HT1080 (cell line): ENCODE measurements around the gene SPATA33. TPM values are rescaled to one million over a fixed set of nuclear protein-coding genes. Genes with fewer than 3 reads are reported as not detected.
"Not testable (repeated sequence)": the region's sequence is repeated elsewhere in the genome, so short reads cannot be mapped to it uniquely, and the experiment has no call there.

Experiments
- DNase-seq: peaks from one replicate; pipeline ENCODE4 v3.0.0-alpha.2; 2015; ENCODE audit warnings: low read depth
- total RNA-seq: library from RNA; depleted of rRNA; stranded (reverse); fragments of >200 nt; shearing (Covaris generic); gene quantifications from 2 replicates; pipeline ENCODE4 v1.2.3, GENCODE V29; 2014

SPATA33 gene
- total RNA-seq, 1 experiment from 2014 or later: 5.4 TPM

- DNase-seq: no peak
Observed at GRCh38 chr16:89624777-89625761, 32.6 kb upstream of the SPATA33 start.

DNA sequence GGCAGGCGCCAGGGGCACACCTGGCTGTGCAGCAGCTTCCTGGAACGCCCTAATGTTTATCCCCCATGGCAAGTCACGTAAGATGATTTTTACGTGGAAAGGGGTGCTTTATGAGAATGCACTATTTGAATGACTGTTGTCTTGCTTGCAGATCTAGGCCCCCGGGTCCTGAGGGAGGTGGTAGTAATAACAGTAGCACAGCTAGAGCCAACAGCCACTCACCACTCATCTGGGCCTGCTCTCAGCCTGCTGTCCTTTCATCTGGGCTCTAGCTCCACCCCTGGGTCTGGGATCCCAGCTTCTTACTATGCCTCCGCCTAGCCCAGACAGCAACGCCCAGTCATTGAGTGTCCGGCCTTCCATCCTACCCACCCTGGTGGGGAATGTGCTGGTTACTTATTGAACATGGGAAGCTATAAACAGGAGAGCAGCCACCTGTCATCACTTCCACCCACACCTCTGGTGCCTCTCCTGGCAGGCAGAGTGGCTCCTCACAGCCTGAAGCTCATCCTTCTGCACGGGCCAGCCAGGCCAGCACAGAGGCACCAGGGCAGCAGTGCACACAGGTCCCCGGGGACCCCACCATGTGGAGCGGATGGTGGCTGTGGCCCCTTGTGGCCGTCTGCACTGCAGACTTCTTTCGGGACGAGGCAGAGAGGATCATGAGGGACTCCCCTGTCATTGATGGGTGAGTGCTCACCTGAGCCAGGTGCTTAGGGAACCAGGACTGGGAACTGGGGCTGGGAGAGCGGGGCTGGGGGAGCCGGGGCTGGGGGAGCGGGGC is 27.6 kb upstream of the SPATA33 start:
- DNase-seq: no peak

- peak; percentile 91 for DNase-seq
Observed at GRCh38 chr16:89633064-89633631, 24.5 kb upstream of the SPATA33 start.

DNA sequence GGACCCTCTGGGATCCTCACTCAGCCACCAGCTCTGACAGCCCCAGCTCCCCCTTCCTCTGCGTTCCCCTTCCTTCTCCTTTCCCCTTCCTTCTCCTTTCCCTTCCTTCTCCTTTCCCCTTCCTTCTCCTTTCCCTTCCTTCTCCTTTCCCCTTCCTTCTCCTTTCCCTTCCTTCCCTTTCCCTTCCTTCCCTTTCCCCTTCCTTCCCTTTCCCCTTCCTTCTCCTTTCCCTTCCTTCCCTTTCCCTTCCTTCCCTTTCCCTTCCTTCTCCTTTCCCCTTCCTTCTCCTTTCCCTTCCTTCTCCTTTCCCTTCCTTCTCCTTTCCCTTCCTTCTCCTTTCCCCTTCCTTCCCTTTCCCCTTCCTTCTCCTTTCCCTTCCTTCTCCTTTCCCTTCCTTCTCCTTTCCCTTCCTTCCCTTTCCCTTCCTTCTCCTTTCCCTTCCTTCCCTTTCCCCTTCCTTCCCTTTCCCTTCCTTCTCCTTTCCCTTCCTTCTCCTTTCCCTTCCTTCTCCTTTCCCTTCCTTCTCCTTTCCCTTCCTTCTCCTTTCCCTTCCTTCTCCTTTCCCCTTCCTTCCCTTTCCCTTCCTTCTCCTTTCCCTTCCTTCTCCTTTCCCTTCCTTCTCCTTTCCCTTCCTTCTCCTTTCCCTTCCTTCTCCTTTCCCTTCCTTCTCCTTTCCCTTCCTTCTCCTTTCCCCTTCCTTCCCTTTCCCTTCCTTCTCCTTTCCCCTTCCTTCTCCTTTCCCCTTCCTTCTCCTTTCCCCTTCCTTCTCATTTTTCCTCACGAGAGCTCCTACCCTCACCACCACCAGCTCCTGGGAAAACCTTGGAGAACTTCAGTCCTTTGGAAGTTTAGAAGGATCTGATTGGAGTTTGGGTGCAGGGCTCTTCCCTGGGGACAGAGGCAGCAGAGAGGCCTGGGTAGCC is 22.9 kb upstream of the SPATA33 start:
- DNase-seq: not testable (repeated sequence)

DNA sequence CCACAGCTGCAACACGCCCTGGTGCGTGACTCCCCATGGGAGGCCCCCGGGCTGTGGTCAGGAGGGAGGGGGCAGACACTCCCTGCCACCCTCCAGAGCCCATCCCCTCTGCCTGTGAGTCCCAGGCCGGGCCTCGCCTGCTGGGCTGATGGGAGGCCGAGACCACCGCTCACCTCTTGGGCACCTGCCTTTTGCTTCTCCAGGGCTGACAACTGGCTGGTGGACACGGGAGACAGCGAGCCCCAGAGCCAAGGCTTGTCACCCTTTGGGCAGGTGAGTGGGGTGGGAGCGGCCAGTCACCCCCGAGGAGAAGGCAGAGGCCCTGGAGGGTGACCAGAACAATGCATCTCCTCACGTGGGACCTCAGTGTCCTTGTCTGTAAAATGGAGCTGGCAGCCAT is 21.0 kb upstream of the SPATA33 start:
- DNase-seq: no peak

DNA sequence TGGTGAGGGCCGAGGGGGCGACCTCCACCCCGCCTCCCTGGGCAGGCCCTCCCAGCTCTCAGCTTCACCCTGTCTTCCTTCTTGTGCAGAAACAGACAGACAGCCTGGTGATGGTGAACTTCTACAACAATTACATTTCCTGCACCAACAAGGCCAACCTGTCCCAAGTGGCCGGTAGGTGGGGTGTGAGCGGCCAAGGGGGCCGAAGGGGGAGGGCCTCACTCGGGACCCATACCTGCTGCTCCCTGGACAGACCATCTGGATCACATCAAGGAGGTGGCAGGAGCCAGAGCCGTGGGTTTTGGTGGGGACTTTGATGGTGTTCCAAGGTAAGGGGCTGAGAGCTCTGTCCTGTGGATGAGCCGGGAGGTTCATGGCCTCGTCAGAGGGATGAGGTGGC is 20.3 kb upstream of the SPATA33 start:
- DNase-seq: no peak

GRCh38 chr16:89638455-89638854 is 19.2 kb upstream of the SPATA33 start:
- no peak for DNase-seq

DNA sequence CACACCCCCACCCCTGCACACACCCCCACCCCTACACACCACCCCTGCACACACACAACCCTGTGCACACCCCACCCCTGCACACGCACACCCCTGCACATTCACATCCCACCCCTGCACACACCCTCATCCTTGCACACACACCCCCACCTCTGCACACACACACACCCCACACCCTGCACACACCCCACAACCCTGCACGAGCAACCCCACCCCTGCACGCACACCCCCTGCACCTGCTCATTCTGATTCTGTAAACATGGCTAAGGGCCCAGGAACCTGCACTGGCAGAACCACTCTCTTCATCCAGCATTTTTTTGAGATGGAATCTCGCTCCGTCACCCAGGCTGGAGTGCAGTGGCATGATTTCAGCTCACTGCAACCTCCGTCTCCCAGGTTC is 18.3 kb upstream of the SPATA33 start:
- DNase-seq: no peak

DNA sequence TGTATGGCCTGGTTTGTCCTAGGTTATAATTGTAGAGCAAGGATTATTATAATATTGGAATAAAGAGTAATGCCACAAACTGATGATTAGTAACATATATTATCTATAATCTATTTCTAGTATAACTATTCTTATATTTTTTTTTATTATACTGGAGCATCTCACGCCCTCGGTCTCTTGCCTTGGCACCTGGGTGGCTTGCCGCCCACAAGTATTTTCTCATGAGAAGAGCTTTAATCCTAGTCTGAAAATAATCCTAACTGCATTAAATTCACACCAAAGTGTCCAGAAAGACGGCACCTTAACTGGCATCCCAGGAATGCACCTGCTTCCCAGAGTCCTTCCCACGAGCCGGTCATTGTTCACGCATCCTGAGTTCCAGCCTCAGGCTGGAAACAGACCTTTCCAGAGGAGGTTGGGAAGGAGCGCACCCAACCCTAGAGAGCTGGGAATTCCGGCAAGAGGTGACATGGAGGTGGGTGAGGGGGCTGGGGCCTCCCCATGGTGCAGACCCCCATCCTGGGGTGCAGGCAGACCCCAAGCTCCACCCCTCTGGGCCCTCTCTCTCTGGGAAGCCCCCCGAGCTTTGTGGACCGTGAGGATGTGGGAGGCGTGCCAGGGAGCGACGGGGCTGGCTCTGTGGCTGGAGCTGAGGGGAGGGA is 16.0 kb upstream of the SPATA33 start:
- DNase-seq: no peak

- no peak for DNase-seq
Observed at GRCh38 chr16:89642574-89642973, 15.1 kb upstream of the SPATA33 start.

DNA sequence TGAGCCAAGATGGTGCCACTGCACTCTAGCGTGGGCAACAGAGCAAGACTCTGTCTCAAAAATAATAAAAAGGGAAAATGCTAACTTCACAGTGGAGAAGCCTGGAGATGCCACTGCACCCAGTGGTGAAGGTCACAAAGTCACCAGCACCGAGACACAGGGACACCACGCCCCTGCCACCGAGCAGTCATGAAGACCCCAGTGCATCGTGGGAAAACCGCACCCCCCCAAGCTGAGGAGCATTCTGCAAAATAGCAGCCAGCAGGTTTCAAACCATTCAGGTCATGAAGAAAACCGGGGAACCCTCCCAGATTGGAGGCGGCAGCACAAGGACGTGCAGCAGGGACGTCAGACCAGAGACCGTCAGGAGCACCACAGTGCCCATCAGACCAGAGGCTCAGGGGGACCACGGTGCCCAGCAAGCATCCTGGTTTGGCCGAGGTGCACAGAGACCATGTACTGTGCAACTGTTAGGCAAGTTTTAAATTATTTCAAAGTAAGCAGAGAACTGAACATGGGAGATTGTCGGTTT is 13.8 kb upstream of the SPATA33 start:
- DNase-seq: no peak

DNA sequence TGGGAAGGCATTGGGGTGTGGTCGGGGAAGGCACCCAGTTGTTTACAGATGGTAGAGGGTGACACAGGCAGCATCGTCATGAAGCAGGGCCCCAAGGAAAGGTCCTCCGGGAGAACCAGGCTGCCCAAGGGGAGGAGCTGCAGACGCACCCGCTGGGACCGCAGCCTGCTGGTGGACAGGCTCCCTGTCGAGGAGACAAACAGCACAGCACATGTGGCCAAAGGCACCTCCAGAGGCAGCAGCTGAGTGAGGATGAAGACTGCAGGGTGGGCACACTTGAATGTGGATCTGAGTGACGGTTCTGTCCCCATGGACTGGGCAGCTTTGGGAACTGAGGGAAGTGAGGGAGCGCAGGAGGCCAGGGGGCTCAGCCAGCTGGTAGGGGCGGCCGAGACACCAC is 12.5 kb upstream of the SPATA33 start:
- DNase-seq: no peak

- no peak for DNase-seq
Observed at GRCh38 chr16:89646270-89646669, 11.4 kb upstream of the SPATA33 start.

GRCh38 chr16:89646906-89647305 is 10.7 kb upstream of the SPATA33 start:
- DNase-seq: no peak

- no peak for DNase-seq
Observed at GRCh38 chr16:89651584-89651983, 6.1 kb upstream of the SPATA33 start.

GRCh38 chr16:89653656-89654295 is 3.9 kb upstream of the SPATA33 start:
- DNase-seq: no peak

DNA sequence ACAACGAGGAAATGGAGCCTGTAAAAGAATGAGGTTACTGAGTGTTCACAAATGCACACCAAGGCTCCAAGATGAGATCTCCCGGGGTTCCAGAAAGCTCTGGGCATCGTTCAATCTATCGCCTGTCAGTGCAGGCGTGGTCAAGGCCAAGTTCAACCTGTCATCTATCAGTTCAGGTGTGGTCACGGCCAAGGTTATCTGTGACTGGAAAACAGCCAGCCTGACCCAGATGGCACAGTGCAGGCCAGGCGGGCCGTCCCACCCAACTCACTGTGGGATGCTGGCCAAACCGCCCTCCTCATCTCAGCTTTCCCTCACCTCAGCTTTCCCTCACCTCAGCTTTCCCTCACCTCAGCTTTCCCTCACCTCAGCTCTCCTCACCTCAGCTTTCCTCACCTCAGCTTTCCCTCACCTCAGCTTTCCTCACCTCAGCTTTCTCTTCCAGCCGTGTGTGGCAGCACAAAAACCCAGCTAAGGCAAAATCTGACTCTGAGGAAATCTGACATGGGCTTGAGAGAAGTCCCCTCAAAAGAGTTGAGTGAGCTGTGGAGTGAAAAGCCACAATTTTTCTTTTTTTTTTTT is 2.5 kb upstream of the SPATA33 start:
- DNase-seq: no peak

DNA sequence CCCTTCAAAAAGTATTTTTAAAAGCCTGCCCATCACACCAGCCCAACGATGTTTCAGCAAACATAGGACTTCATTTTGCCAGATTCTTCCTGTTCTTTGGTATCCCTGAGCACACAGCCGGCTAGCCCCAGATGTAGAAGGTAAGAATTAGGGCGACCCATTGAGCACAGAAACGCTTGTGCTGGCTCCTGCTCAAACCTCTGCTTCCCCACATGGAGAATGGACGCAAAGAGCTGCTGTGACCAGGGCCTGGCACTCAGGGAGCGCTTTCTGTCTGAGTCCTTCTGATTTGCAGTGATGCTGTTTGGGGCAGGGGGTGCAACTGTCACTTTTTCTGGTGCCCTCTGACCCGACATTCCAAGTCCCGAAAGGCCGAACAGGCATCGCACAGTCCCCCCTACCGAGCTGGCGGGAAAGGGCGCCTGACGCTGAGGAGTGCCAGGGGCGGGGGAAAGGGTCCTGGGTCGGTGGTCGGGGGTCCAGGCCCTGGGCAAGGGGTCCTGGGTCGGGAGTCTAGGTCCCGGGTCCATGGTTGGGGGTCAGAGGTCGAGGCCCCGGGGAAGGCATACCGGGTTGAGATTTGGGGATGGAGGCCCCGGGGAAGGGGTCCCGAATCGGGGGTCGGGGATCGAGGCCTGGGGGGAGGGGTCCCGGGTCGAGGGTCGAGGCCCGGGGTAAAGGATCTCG is 1.1 kb upstream of the SPATA33 start:
- no peak for DNase-seq
